OCI-LY7 (cell line): ENCODE measurements around the gene AMPD3. TPM values are rescaled to one million over a fixed set of nuclear protein-coding genes. Genes with fewer than 3 reads are reported as not detected.

ENCODE experiments used
- BruUV-seq: library from RNA; stranded (reverse); fragments of 400-500 nt; replicated peaks from 2 replicates; lab custom pipeline; 2021; lab: Mats Ljungman, UMichigan
- CTCF ChIA-PET: fragments of 300-600 bp; sonication (Branson Sonifier 250); formaldehyde crosslinking; loops from one replicate; lab custom pipeline; 2022; ENCODE audit warnings: antibody characterized with exemption; ENCODE audit not compliant: unreplicated experiment; lab: Charles Lee
- POLR2A ChIA-PET: fragments of 300-600 bp; sonication (Branson Sonifier 250); formaldehyde crosslinking; loops from one replicate; lab custom pipeline; 2022; ENCODE audit warnings: antibody characterized with exemption; lab: Charles Lee
- DNase-seq: peaks from one replicate; pipeline ENCODE4 v3.0.0-alpha.2; 2015; ENCODE audit warnings: low spot score
- H2AFZ ChIP-seq: fragments of 200-600 bp; sonication (generic), shearing (Covaris generic); 2 replicates; pipeline ENCODE4 v1.6.1; 2014; ENCODE audit warnings: mild to moderate bottlenecking, antibody characterized with exemption, low read length, moderate library complexity
- H3K27ac ChIP-seq: fragments of 200-600 bp; sonication (generic); 2 replicates; pipeline ENCODE4 v1.5.1; 2014; ENCODE audit warnings: mixed run types, low read depth, mild to moderate bottlenecking, moderate library complexity, low read length, inconsistent platforms; ENCODE audit not compliant: poor library complexity, severe bottlenecking
- H3K36me3 ChIP-seq: fragments of 200-600 bp; sonication (generic); 2 replicates; pipeline ENCODE4 v1.6.1; 2014; ENCODE audit warnings: mild to moderate bottlenecking, antibody characterized with exemption, low read length, moderate library complexity, mixed read lengths; ENCODE audit not compliant: insufficient read depth
- H3K4me1 ChIP-seq: fragments of 200-600 bp; sonication (generic); 2 replicates; pipeline ENCODE4 v1.5.1; 2014; ENCODE audit warnings: mild to moderate bottlenecking, low read length; ENCODE audit not compliant: insufficient read depth, poor library complexity, severe bottlenecking
- H3K4me2 ChIP-seq: fragments of 200-600 bp; sonication (generic); 2 replicates; pipeline ENCODE4 v1.6.1; 2014; ENCODE audit warnings: mild to moderate bottlenecking, low read length
- H3K4me3 ChIP-seq: fragments of 200-600 bp; sonication (generic); 2 replicates; pipeline ENCODE4 v1.5.1; 2014; ENCODE audit warnings: mild to moderate bottlenecking, low read depth, low read length; ENCODE audit not compliant: poor library complexity, severe bottlenecking
- H3K79me2 ChIP-seq: fragments of 200-600 bp; sonication (generic); 2 replicates; pipeline ENCODE4 v1.6.1; 2016; ENCODE audit warnings: low read depth, mild to moderate bottlenecking, low read length, moderate library complexity, mixed read lengths; ENCODE audit not compliant: insufficient read depth
- H3K9me2 ChIP-seq: fragments of 200-600 bp; sonication (generic); 2 replicates; pipeline ENCODE4 v1.6.1; 2016; ENCODE audit warnings: mild to moderate bottlenecking, low read length, mixed read lengths; ENCODE audit not compliant: insufficient read depth
- H3K9me3 ChIP-seq: fragments of 200-600 bp; sonication (generic); 2 replicates; pipeline ENCODE4 v1.6.1; 2014; ENCODE audit warnings: mild to moderate bottlenecking, mixed run types, low read length, mixed read lengths
- H4K20me1 ChIP-seq: fragments of 200-600 bp; sonication (generic); 2 replicates; pipeline ENCODE4 v1.6.1; 2014; ENCODE audit warnings: mild to moderate bottlenecking, antibody characterized with exemption, low read length, moderate library complexity, mixed read lengths; ENCODE audit not compliant: insufficient read depth
- CTCF ChIP-seq: fragments of 200-600 bp; sonication (generic); conservative IDR thresholded peaks from 2 replicates; pipeline ENCODE4 v1.5.1; 2014; ENCODE audit warnings: mild to moderate bottlenecking, antibody characterized with exemption, low read length, moderate library complexity, mixed read lengths
- EZH2phosphoT487 ChIP-seq: fragments of 200-600 bp; sonication (generic); IDR thresholded peaks from 2 replicates; pipeline ENCODE4 v1.6.1; 2018; ENCODE audit warnings: low read depth, borderline replicate concordance, mild to moderate bottlenecking, mixed run types, antibody characterized with exemption, low read length, moderate library complexity, mixed read lengths
- intact Hi-C: fragments of 100-400 bp; cut with micrococcal nuclease; formaldehyde crosslinking; loops from one replicate; pipeline ENCODE4 v1.10.0; 2022; ENCODE audit not compliant: unreplicated experiment
- total RNA-seq, 2 experiments: library from RNA; depleted of rRNA in 1 of 2; stranded (reverse); fragments of >200 nt in 1 of 2; shearing (Covaris generic) in 1 of 2; gene quantifications; 2 replicates each; pipeline ENCODE4 v1.2.3, GENCODE V29; 2014 to 2022

The AMPD3 gene
- total RNA-seq, 2 experiments from 2014 or later = 13.5 to 25.6 TPM

- TF ChIP-seq CTCF (no peak), EZH2phosphoT487 (no peak)
- intact Hi-C loops = no loop called here
- no TSS peak for BruUV-seq
- H3K4me3 ChIP-seq = no peak overlapping the region
- no peak for DNase-seq
- no peaks in the 10 kb centered on the region for H3K4me1 ChIP-seq
- no peaks in the 10 kb centered on the region for H3K79me2 ChIP-seq
- H3K36me3 ChIP-seq = peaks cover 21% of the 10 kb centered on the region
- ChIA-PET POLR2A (no interaction called here), CTCF (no interaction called here)
- H3K9me2 ChIP-seq = no peaks in the 10 kb centered on the region
- no peaks in the 10 kb centered on the region for H3K9me3 ChIP-seq
- no peak overlapping the region for H2AFZ ChIP-seq
- H3K4me2 ChIP-seq = no peak overlapping the region
- no peaks in the 10 kb centered on the region for H4K20me1 ChIP-seq
- no peak overlapping the region for H3K27ac ChIP-seq
Observed at GRCh38 chr11:10511181-10511621, 56.1 kb downstream of the AMPD3 start.

GRCh38 chr11:10514202-10514601 lies 59.1 kb downstream of the AMPD3 start:
- H3K27ac ChIP-seq = no peak overlapping the region
- no TSS peak for BruUV-seq

More at GRCh38 chr11:10514202-10514601, 59.1 kb downstream of the AMPD3 start:
- H2AFZ ChIP-seq = no peak overlapping the region
- ChIA-PET CTCF (no interaction called here), POLR2A (no interaction called here)
- intact Hi-C loops = no loop called here
- peak; percentile 70 for TF ChIP-seq CTCF
- no peak for TF ChIP-seq EZH2phosphoT487
- no peak overlapping the region for H3K4me3 ChIP-seq
- DNase-seq = peak; percentile 11
- H4K20me1 ChIP-seq = no peaks in the 10 kb centered on the region
- no peaks in the 10 kb centered on the region for H3K4me1 ChIP-seq
- H3K9me2 ChIP-seq = no peaks in the 10 kb centered on the region
- H3K4me2 ChIP-seq = no peak overlapping the region
- no peaks in the 10 kb centered on the region for H3K9me3 ChIP-seq
- H3K36me3 ChIP-seq = peaks cover 24% of the 10 kb centered on the region
- no peaks in the 10 kb centered on the region for H3K79me2 ChIP-seq
